T-cell (primary cell): ENCODE results near the gene VMO1. TPM values are rescaled to one million over a fixed set of nuclear protein-coding genes. Genes with fewer than 3 reads are reported as not detected.

Source experiments
- ATAC-seq, 4 experiments: fragments of 200-7000 bp in 3 of 4; fragments of 150-1000 bp in 1 of 4; cut with Tn5 transposase; replicated peaks in 1 of 4; 1 replicate in 3 of 4; 2 replicates in 1 of 4; pipeline ENCODE4 v1.10.0; 2021; ENCODE audit warnings: moderate library complexity in 3 of 4, mild to moderate bottlenecking in 2 of 4, moderate number of reproducible peaks in 1 of 4
- CTCF ChIA-PET, 2 donors: fragments of 300-600 bp; sonication (Branson Sonifier 250); formaldehyde crosslinking; loops; one replicate each; lab custom pipeline; 2022; ENCODE audit warnings: antibody characterized with exemption in 2 of 2; lab: Charles Lee
- POLR2A ChIA-PET, 2 donors: fragments of 300-600 bp; sonication (Branson Sonifier 250); formaldehyde crosslinking; loops; one replicate each; lab custom pipeline; 2022; ENCODE audit warnings: antibody characterized with exemption in 2 of 2; lab: Charles Lee
- DNase-seq, 35 experiments: peaks; one replicate each; pipeline versions ENCODE4 v3.0.0 to v3.0.0-alpha.2; 2013 to 2023
- H3K27ac ChIP-seq: one replicate; pipeline ENCODE4 v1.5.1; 2013; ENCODE audit warnings: low read length
- H3K27me3 ChIP-seq, 2 experiments: replicated peaks in 1 of 2; 1 replicate in 1 of 2; 2 replicates in 1 of 2; pipeline versions ENCODE4 v1.6.1 to v1.7.0; 2013; ENCODE audit warnings: low read length in 1 of 2, mixed read lengths in 1 of 2; ENCODE audit not compliant: control insufficient read depth in 2 of 2, insufficient read depth in 2 of 2; ENCODE audit errors: extremely low read depth in 1 of 2
- H3K36me3 ChIP-seq, 2 donors: 1 replicate in 1 of 2; 2 replicates in 1 of 2; pipeline versions ENCODE4 v1.6.1 to v1.7.0; 2013; ENCODE audit warnings: low read length in 1 of 2; ENCODE audit not compliant: control insufficient read depth in 2 of 2, insufficient read depth in 1 of 2; ENCODE audit errors: extremely low read depth in 1 of 2
- H3K4me1 ChIP-seq, 2 experiments: 1 replicate in 1 of 2; 2 replicates in 1 of 2; pipeline versions ENCODE4 v1.6.1 to v1.7.0; 2013; ENCODE audit warnings: low read length in 2 of 2, mixed read lengths in 1 of 2; ENCODE audit not compliant: insufficient read depth in 2 of 2, control insufficient read depth in 1 of 2; ENCODE audit errors: extremely low read depth in 1 of 2
- H3K4me3 ChIP-seq, 2 donors: 1 replicate in 1 of 2; 2 replicates in 1 of 2; pipeline versions ENCODE4 v1.5.1 to v1.7.0; 2013; ENCODE audit warnings: mild to moderate bottlenecking in 2 of 2, low read length in 1 of 2, moderate library complexity in 1 of 2; ENCODE audit not compliant: control insufficient read depth in 1 of 2; ENCODE audit errors: extremely low read depth in 1 of 2
- H3K9me3 ChIP-seq: 2 replicates; pipeline ENCODE4 v1.7.0; 2013
- H3K27ac Mint-ChIP-seq, 2 donors: one replicate each; pipeline ENCODE4 v1.8.0; 2020 to 2021; ENCODE audit warnings: mild to moderate bottlenecking in 2 of 2, mixed read lengths in 2 of 2
- H3K27me3 Mint-ChIP-seq, 2 donors: one replicate each; pipeline ENCODE4 v1.8.0; 2021 to 2022; ENCODE audit warnings: mixed read lengths in 2 of 2
- H3K36me3 Mint-ChIP-seq: one replicate; pipeline ENCODE4 v1.8.0; 2021; ENCODE audit warnings: mixed read lengths
- H3K4me1 Mint-ChIP-seq, 3 donors: one replicate each; pipeline ENCODE4 v1.8.0; 2020 to 2022; ENCODE audit warnings: mixed read lengths in 3 of 3, mild to moderate bottlenecking in 1 of 3
- H3K4me3 Mint-ChIP-seq, 3 donors: one replicate each; pipeline ENCODE4 v1.8.0; 2020 to 2022; ENCODE audit warnings: mild to moderate bottlenecking in 3 of 3, mixed read lengths in 3 of 3, moderate library complexity in 3 of 3
- H3K9me3 Mint-ChIP-seq, 3 donors: one replicate each; pipeline ENCODE4 v1.8.0; 2020 to 2022; ENCODE audit warnings: mixed read lengths in 3 of 3
- whole genome bisulfite sequencing: methylation state at CpG from one replicate; pipeline ENCODE4 v1.1.5; 2013; ENCODE audit warnings: missing lambda C conversion rate; ENCODE audit not compliant: insufficient coverage; 5-methylcytosine and 5-hydroxymethylcytosine counted together
- total RNA-seq, 35 experiments: library from RNA in 6 of 35; stranded (reverse) in 6 of 35; fragments of 120-200 nt in 1 of 35; gene quantifications; one replicate each; pipeline versions ENCODE4 v1.2.1 to v1.2.4 and lab custom pipeline; 2013 to 2026

VMO1 gene
- total RNA-seq, 5 donors from 2014 or later (not counting 1 experiment from before 2014, with no cell fraction given), result 0.38 to 0.82 (median 0.59) TPM; not detected in 1

DNA sequence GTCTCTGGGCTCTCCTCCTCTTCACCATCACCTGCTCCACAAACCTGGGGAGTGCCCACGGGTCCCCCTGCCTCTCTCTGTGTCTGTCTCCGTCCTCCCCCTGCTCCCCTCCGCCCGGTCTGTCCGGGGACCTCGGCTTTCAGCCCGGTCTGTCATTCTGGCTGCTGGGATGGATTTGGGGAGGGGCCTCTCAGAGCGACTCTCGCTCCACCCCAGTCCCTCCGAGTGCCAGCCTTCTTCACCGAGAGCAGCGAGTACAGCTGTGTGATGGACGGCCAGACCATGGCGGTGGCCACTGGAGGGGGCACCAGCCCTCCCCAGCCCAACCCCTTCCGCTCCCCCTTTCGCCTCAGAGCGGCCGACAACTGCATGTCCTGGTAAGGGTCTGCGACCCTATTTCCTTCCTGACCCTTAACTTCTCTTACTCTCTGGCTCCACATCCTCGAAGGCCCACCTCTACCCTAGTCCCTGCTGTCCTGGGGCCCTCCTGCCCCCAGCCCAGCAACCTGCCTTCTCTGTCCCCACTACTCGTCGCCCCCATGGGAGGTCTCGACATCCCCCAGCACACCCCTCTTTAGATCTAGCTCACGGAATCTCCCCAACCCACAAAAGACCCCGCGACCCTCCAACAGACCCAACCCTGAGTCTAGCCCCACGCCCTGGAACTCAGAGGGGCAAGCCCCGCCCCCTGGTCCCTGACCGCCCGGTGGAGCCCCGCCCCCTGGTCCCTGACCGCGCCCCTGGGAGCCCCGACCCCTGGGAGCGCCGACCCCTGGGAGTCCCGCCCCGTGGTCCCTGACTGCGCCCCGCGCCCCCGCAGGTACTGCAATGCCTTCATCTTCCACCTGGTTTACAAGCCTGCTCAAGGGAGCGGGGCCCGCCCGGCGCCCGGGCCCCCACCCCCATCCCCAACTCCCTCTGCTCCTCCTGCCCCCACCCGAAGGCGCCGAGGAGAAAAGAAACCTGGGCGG lies 40.9 kb downstream of the VMO1 start:
- ChIA-PET CTCF (no interaction called here), POLR2A (no interaction called here)
- H3K4me3 Mint-ChIP-seq, result peak overlapping the region in 1 of 3 donors; percentile 19
- peaks cover 3 to 19% of the 10 kb centered on the region in 2 donors for H3K27me3 Mint-ChIP-seq
- ATAC-seq, result no peak
- DNase-seq, result no peak
- no peaks in the 10 kb centered on the region for H3K36me3 ChIP-seq
- no peak overlapping the region for H3K27ac ChIP-seq
- H3K36me3 Mint-ChIP-seq, result no peaks in the 10 kb centered on the region
- 32% methylated on average over 17 of the region's 51 CpGs for WGBS
- H3K4me1 Mint-ChIP-seq, result peaks cover 15 to 25% (median 21%) of the 10 kb centered on the region in 3 donors
- H3K27ac Mint-ChIP-seq, result no peak overlapping the region
- H3K4me3 ChIP-seq, result no peak overlapping the region
- H3K4me1 ChIP-seq, result peaks cover 2 to 27% of the 10 kb centered on the region in 2 experiments
- no peaks in the 10 kb centered on the region for H3K9me3 Mint-ChIP-seq
- peaks cover 2 to 61% of the 10 kb centered on the region in 2 experiments for H3K27me3 ChIP-seq
- H3K9me3 ChIP-seq, result no peaks in the 10 kb centered on the region

DNA sequence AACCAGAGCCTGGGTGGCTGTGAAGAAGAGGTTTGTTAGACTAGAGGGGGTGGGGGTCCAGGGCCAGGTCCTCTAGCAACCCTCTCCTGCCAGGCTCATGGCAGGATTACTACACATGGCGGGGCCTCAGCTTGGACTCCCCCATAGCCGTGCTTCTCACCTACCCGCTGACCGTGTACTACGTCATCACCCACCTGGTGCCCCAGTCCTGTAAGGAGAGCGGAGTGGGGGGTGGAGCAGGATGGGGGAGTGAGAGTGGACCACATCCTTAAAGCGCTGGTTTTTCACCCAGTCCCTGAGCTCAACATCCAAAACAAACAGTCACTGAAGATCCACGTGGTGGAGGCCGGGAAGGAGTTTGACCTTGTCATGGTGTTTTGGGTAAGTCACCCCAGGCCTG lies 42.3 kb downstream of the VMO1 start:
- Mint-ChIP-seq H3K4me1 (peaks cover 19 to 29% (median 27%) of the 10 kb centered on the region in 3 donors), H3K9me3 (no peaks in the 10 kb centered on the region), H3K27me3 (peaks cover 4 to 18% of the 10 kb centered on the region in 2 donors), H3K36me3 (no peaks in the 10 kb centered on the region), H3K4me3 (no peak overlapping the region), H3K27ac (no peak overlapping the region)
- DNase-seq, result no peak
- peaks cover 2 to 39% of the 10 kb centered on the region in 2 experiments for H3K4me1 ChIP-seq
- CTCF ChIA-PET, result interaction anchor here in 1 of 2 donors (0.5 kb wide), 1 partner anchor 976 kb away, joined by 3 read pairs; no protein-coding TSS in a partner anchor
- H3K27me3 ChIP-seq, result peaks cover 2 to 67% of the 10 kb centered on the region in 2 experiments
- WGBS, result no CpG with 5 or more reads among the region's 9 CpGs
- ATAC-seq, result no peak
- POLR2A ChIA-PET, result no interaction called here
- H3K27ac ChIP-seq, result no peak overlapping the region
- H3K4me3 ChIP-seq, result no peak overlapping the region
- H3K9me3 ChIP-seq, result no peaks in the 10 kb centered on the region
- H3K36me3 ChIP-seq, result no peaks in the 10 kb centered on the region

DNA sequence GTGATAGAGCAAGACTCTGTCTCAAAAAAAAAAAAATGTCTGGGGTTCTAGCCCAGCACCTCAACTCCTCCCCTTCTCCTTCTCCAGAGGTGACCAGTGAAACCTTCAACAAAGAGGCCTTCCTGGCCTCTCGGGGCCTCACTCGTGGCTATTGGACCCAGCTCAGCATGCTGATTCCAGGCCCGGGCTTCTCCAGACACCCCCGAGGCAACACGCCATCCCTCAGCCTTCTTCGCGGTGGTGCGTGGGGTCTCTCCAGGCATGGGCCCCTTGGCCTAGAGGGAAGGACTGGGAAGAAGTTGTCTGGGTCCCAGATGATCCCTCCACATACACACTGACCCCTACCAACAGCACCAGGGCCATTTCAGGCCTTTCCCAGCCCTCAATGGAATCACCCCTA lies 42.9 kb downstream of the VMO1 start:
- ChIA-PET POLR2A (no interaction called here), CTCF (no interaction called here)
- Mint-ChIP-seq H3K4me3 (no peak overlapping the region), H3K9me3 (no peaks in the 10 kb centered on the region), H3K27ac (no peak overlapping the region), H3K4me1 (peaks cover 21 to 29% (median 28%) of the 10 kb centered on the region in 3 donors), H3K27me3 (peaks cover 4 to 19% of the 10 kb centered on the region in 2 donors), H3K36me3 (no peaks in the 10 kb centered on the region)
- Histone ChIP-seq H3K4me1 (peaks cover 2 to 41% of the 10 kb centered on the region in 2 experiments), H3K27ac (no peak overlapping the region), H3K36me3 (no peaks in the 10 kb centered on the region), H3K4me3 (no peak overlapping the region), H3K9me3 (no peaks in the 10 kb centered on the region), H3K27me3 (peaks cover 5 to 73% of the 10 kb centered on the region in 2 experiments)
- ATAC-seq (no peak), DNase-seq (no peak)
- 60% methylated on average over 1 of the region's 8 CpGs for WGBS

DNA sequence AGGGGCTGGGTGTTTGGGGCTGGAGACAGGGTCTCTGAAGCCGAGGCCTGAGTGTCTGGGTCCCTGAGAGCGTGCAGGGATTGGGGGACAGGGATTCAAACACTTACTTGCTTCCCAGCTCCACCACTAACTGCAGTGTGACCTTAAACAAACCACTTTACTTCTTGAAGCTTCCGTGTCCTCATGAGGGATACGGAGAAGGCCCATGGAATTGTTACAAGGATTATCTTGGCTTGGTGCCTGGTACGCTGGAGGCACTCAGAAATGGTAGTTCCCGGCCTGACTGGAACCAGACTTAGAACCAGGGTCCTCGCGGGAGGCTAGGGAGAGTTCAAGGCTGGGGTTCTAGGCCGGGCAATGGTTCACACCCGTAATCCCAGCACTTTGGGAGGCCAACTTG lies 43.5 kb downstream of the VMO1 start:
- no peaks in the 10 kb centered on the region for H3K9me3 Mint-ChIP-seq
- H3K4me3 Mint-ChIP-seq, result no peak overlapping the region
- 89% methylated on average over 6 of the region's 10 CpGs for WGBS
- peaks cover 7 to 74% of the 10 kb centered on the region in 2 experiments for H3K27me3 ChIP-seq
- no peaks in the 10 kb centered on the region for H3K9me3 ChIP-seq
- DNase-seq, result no peak
- H3K4me1 Mint-ChIP-seq, result peaks cover 16 to 25% (median 23%) of the 10 kb centered on the region in 3 donors
- H3K27ac ChIP-seq, result no peak overlapping the region
- H3K27ac Mint-ChIP-seq, result no peak overlapping the region
- no peak overlapping the region for H3K4me3 ChIP-seq
- no peak for ATAC-seq
- H3K27me3 Mint-ChIP-seq, result peaks cover 4 to 19% of the 10 kb centered on the region in 2 donors
- no peaks in the 10 kb centered on the region for H3K36me3 Mint-ChIP-seq
- H3K4me1 ChIP-seq, result peaks cover 2 to 37% of the 10 kb centered on the region in 2 experiments
- CTCF ChIA-PET, result no interaction called here
- no peaks in the 10 kb centered on the region for H3K36me3 ChIP-seq
- POLR2A ChIA-PET, result no interaction called here

DNA sequence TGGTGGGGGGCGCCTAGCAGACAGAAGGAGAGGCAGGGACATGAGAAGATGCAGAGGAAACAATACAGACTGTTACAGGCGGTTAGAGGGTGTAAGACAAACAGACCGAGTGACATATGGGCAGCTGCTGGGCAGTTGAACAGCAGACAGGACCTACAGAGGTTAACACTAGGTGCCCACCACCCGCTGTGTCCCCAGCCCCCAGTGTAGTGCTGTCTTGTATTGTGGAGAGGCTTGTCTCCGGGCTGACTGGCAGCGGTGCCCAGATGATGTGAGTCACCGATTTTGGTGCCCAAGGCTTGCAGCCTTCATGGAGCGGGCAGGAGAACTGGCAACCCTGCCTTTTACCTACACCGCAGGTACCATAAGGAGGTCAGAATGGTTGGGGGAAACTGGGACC lies 44.0 kb downstream of the VMO1 start:
- no peak overlapping the region for H3K4me3 ChIP-seq
- WGBS, result 85% methylated on average over 9 of the region's 9 CpGs
- ChIA-PET POLR2A (no interaction called here), CTCF (no interaction called here)
- ATAC-seq (no peak), DNase-seq (no peak)
- peaks cover 2 to 32% of the 10 kb centered on the region in 2 experiments for H3K4me1 ChIP-seq
- Mint-ChIP-seq H3K27me3 (peaks cover 4 to 19% of the 10 kb centered on the region in 2 donors), H3K4me1 (peaks cover 14 to 24% (median 22%) of the 10 kb centered on the region in 3 donors), H3K36me3 (no peaks in the 10 kb centered on the region), H3K9me3 (no peaks in the 10 kb centered on the region), H3K27ac (peak overlapping the region in 1 of 2 donors; percentile 38), H3K4me3 (no peak overlapping the region)
- peaks cover 7 to 74% of the 10 kb centered on the region in 2 experiments for H3K27me3 ChIP-seq
- no peak overlapping the region for H3K27ac ChIP-seq
- no peaks in the 10 kb centered on the region for H3K9me3 ChIP-seq
- H3K36me3 ChIP-seq, result no peaks in the 10 kb centered on the region

DNA sequence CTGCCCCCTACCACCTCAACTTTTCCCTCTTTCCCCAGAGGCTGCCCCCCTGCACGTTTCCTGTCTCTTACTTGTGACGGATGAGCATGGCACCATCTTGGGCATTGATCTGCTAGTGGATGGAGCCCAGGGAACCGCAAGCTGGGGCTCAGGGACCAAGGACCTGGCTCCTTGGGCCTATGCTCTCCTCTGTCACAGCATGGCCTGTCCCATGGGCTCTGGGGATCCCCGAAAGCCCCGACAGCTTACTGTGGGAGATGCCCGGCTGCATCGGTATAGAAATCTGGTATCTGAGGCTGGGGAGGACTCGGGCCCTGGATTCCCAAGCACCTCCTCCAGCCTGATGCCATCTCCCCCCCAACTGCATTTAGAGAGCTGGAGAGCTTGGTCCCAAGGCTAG lies 44.6 kb downstream of the VMO1 start:
- ATAC-seq, result no peak
- Histone ChIP-seq H3K36me3 (no peaks in the 10 kb centered on the region), H3K9me3 (no peaks in the 10 kb centered on the region), H3K27me3 (peaks cover 7 to 73% of the 10 kb centered on the region in 2 experiments), H3K4me1 (peaks cover 2 to 31% of the 10 kb centered on the region in 2 experiments), H3K4me3 (no peak overlapping the region), H3K27ac (no peak overlapping the region)
- POLR2A ChIA-PET, result interaction anchor here (0.7 kb wide), 2 partner anchors 33 to 227 kb away, joined by 6 to 7 read pairs; no protein-coding TSS in a partner anchor
- no peak for DNase-seq
- no peaks in the 10 kb centered on the region for H3K36me3 Mint-ChIP-seq
- H3K27me3 Mint-ChIP-seq, result peaks cover 4 to 19% of the 10 kb centered on the region in 2 donors
- no peaks in the 10 kb centered on the region for H3K9me3 Mint-ChIP-seq
- WGBS, result 100% methylated on average over 2 of the region's 8 CpGs
- CTCF ChIA-PET, result no interaction called here
- no peak overlapping the region for H3K27ac Mint-ChIP-seq
- peak overlapping the region; percentile 39 to 62 (median 51) for H3K4me3 Mint-ChIP-seq
- peaks cover 13 to 23% (median 22%) of the 10 kb centered on the region in 3 donors for H3K4me1 Mint-ChIP-seq
